Activated T-cell treated with anti-CD3 and anti-CD28 coated beads, Interleukin-2, amount 50 U/mL, for 1 hour (primary cell): ENCODE results near the gene PTX4.

Experiments used
- DNase-seq: peaks from one replicate; pipeline ENCODE4 v3.0.0-alpha.2; 2020

Gene PTX4

GRCh38 chr16:1457489-1458245 is 31.1 kb downstream of the PTX4 start:
- no peak for DNase-seq

GRCh38 chr16:1456951-1457350 is 31.8 kb downstream of the PTX4 start:
- no peak for DNase-seq

DNA sequence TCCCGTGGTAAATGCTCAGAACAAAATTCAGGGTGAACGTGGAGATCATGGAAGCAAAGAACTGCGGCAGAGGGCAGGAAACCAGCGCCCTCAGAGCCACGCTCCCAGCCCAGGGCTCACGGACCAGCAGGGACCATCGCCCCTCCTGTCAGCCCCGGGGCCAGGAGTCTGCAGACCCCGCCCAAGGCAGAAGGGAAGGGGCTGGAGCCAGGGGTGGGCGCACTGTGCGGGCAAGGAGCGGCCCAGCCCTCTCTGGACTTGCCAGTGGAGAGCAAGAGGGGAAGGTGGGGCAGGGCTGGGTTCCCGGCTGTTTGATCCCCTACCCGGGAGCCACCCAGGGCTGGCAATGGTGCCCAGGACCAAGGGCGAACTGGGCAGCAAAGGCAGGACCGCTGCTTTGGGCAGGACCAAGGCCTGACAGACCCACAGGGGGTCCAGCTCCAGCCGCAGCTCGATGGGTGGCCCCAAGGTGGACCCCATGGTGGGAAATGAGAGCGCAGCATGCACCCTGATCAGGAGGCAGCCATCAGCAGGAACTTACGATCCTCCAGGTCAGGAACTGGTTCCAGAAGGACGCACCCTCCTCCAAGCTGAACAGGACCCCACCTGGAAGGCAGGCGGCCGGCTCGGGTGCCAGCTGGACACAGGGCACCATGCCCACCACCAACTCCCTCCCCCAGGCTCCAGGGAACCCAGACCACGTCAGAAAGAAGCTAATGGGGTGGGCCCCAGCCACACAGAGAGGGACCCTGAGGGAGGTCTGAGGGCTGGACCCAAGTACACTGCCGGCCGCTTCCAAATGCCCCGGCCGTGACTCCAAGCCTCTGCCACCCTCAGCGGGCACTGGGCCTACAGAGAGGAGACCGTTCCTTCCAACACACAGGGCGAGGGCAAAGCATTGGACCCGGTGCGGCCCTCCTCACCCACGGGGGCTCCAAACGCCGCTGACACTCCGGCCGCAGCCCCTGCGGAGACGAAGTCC is 33.3 kb downstream of the PTX4 start:
- no peak for DNase-seq

DNA sequence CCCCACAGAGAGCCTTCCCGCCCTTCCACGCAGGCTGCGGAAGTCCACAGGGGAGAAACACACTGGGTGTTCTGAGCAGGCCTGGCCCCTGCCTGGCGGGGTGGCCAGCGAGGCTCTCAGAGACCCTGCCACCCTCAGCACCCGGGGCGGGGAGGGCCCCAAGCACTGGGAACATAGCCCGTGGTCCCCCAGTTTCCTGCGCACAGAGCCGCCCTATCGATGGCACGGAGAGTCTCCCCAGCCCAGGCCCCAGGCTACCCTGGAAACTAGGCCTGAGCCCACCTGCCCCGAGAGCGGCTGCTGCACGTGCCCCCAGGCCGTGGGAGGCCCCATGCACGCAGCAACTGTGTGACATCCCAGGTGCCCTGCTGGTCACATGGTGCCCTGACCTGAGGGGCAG is 34.2 kb downstream of the PTX4 start:
- no peak for DNase-seq

- DNase-seq: no peak
These were observed 35.4 kb downstream of the PTX4 start for GRCh38 chr16:1453316-1453715.

DNA sequence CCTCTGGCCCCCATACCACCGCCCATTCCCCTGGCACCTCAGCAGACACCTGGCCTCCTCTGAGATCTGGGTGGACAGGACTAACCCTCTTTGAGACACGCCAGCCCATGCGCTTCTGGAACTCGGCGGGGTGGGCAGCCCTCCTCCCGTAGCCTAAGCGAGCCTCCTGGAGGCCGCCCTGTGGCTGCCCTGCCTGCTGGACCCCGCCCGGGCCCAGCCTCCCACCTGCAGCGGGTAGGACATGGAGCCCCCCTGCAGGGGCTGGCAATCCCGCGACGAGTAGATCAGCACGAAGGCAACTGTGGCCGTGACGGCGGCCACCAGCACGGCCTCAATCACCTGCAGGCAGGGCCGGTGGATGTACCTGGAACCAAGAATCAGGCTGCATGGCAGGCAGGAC is 36.2 kb downstream of the PTX4 start:
- no peak for DNase-seq

GRCh38 chr16:1451702-1452392 is 36.9 kb downstream of the PTX4 start:
- DNase-seq: no peak

DNA sequence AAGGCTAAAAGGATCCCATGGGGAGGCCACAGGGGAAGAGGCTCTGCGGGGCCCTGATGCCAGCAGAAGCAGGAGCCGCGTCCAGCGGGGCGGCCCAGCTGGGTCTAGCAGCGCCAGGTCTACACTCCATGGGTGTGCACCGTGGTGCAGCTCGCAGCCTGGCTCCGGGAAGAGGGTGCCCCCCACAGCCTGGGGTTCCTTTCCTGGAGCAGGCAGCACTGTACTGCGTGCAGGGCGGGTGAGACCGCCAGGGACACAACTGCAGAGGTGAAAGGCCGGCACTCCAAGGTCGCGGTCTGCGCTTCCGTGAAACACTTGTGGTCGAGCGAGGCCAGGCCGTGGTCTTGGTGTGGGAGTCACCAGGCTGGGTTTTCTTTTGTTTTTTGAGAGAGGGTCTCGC is 37.9 kb downstream of the PTX4 start:
- DNase-seq: no peak

DNA sequence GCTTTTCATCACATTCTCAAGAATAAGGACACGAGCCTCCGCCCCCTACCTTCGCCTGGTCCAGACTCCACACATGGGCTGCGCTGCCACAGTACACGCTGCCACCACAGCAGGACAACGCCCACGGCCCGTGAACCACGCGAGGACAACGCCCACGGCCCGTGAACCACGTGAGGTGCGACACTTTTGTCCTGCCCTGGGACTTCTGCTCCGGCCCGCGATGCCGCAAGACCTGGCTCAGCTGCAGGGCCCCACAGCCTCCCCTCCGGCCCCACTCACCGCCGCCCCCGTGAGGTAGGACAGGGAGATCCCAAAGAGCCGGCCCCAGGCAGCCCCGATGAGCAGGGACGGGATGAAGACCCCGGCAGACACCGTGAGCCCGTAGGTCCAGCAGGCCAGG is 38.5 kb downstream of the PTX4 start:
- DNase-seq: no peak

DNA sequence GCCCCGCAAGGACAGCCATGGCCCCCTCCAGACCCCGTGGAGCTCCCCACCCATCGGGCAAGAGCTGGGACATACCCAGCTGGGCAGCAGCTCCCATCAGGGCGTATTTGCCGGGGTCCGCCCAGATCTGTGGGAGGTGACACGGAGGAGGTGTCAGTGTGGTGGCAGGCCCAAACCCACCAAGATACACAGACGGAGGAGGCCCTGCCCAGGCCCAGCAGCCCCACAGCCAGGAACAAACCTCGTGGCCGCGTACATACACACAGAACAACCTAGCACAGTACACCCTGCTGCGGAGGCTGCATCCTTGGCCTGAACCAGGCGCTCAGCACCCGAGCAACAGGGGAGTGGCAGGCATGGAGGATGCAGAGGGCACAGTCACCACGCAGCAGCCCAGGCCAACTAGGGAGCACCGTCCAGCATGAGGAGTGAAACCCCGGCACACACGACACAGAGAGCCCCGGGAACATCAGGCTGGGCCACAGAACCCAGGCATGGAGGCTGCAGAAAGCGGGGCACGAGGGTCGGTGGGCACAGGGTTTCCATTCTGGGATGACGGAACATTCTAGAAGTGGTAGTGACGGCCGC is 39.4 kb downstream of the PTX4 start:
- no peak for DNase-seq

DNA sequence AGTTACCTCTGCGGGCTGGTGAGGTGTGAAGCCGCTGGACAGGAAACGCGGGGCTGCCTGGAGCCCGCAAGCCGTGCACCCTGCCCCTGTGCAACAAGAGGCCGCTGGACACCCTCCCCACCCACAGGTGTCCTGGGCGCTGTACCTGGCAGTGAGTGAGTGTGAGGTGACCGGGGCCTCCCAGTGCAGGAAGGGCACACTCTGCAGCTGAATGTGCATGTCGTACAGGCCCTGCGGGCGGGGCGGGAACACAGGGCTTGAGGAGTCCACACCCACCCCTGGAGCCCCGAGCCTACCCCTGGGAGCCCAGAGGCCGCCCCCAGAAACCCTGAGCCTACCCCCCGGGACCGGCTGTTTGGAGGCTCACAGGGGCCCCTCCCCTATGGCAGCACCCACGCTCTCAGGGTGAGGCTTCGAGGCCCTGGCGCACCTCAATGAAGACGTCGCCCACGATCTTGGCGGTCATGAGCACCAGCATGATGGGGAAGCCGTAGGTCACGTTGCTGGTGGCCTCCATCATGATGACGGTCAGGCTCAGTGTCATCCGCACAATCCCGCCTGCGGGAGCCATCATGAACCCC is 40.1 kb downstream of the PTX4 start:
- DNase-seq: no peak

- no peak for DNase-seq
These were observed 40.8 kb downstream of the PTX4 start for GRCh38 chr16:1447965-1448364.

GRCh38 chr16:1446296-1447080 is 42.3 kb downstream of the PTX4 start:
- no peak for DNase-seq

DNA sequence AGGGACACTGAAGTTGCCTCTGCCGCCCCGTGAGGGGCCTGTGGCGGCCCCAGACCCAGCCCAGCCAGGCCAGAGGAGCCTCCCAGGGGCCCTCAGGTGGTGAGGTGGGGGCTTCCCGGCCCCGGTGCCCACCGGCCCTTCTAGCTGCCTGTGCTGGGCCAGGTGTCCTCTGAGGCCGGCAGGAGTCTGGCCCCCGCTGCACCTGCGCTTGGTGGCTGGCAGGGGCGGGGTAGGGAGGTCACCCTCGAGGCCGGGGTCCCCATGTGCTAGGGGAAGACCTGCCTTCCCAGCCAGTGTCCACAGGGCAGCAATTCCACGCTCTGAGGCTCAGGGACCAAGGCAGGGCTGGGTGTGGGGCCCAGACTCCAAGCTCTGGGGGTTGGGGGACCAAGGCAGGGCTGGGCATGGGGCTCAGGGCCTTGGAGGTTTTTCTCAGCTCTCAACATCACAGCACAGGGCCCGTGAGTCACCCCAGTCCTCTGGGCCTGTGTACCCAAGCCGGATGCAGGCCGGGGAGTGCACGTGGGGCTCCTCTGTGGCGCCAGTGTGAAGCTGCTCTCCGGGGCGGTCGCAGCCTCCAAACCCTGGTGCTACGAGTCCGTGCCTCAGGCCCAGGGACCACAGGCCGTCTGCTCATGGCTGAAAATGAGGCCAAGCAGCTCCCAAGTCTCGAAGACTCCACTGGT is 43.1 kb downstream of the PTX4 start:
- no peak for DNase-seq

DNA sequence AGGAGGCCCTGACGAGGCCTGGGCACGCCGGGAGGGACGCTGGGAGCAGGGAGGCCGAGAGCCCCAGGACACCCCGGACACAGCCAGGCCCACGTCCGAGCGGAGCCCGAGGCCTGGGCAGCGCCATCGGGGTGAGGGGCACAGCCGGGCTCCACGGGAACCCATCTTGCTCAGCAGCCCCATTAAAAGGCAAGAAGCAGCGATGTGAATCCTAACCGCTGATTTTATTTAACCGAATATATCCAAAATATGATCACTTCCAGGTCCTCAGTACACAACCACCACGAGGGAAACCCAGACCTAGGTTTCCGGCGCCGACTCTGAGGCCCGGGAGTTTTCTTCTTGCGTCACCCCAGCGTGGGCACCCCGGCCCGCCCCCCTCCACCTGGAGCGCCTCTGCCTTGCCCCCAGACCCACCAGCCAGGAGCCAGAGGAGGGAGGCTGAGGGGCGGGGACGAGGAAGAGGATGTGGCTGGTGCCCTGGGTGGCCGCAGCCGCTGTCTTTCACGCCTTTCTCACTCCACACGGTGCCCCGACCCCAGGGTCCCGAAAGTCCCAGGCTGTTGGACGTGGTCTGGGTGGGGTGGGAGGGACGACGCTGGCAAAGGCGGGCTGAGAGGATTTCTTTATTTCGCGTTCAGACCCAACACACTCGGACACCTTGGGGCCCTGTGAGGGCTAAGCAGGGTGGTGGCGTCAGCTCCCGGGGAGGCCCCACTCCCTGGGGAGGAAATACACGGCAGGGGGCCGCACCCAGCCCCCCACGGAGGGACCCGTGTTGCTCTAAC is 43.8 kb downstream of the PTX4 start:
- DNase-seq: no peak

DNA sequence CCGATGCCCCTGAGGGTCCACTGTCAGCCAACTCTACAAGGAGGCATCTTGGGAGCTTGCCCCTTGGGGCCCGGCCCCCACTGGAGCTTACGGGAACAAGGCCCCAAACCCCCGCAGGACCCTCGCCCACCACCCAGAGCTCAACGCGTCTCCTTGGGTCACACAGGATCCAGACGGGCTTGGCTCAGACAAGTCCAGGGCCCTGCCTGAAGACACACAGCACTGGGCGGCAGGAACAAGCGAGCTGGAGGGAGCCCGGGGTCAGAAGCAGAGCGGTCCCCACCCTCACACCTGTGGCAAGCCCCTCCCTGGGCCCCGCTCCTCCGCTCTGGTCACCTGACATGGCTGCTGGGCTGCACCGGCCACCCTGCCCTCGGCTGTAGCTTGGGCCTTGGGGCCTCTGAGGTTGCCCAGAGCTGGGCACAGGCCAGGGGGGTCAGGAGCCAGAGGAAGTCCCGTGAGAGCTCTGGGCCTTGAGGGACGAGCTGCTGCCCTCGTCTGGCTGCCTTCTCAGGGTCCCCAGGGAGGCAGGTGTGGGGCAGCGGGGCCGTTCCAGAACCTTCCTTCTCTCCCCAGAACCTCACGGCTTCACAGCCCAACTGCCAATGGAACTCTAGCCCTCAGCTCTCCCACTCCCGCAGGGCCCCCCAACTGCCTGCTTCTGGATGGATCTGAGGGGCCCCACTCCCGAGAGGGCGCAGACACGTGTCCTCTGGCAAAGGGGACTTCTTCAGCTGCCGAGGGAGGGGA is 44.6 kb downstream of the PTX4 start, which contains the start of gene CCDC154:
CCDC154 (minus strand) TSS at position 577 of the 750 bp plus-strand sequence; CDS start at position 343, 234 bp downstream.
- DNase-seq: no peak

DNA sequence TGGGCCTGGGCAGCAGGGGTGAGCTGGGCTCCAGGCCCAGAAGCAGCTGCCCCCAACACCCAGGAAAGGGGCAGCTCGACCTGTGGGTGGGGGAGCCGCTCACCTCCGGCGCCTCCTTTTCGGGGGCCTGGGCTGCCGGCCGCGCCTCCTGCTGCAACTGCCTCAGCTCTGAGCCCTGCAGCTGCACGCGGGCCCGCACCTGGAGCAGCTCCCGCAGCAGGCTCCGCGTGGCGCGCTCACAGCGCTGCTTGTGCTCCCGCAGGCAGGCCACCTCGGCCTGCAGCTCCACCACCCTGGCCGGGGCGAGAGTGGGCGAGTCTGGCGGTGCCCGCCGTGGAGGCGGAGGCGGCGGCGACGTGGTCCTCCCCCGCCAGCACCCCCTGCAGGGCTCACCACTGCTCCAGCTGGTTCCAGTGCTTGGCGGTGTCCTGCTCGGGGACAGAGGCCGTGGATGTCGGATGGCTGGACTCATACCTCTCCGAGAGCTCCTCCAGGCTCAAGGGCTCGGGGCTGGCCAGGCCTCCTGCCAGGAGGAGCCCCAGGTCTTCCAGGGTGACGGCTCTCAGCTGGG is 45.3 kb downstream of the PTX4 start:
- no peak for DNase-seq

- no peak for DNase-seq
These were observed 46.0 kb downstream of the PTX4 start for GRCh38 chr16:1442697-1443096.

GRCh38 chr16:1441391-1441829 is 47.3 kb downstream of the PTX4 start:
- no peak for DNase-seq
